Adipocyte (in vitro differentiated cells): Measurements from ENCODE around the gene CBARP.
"Not testable (repeated sequence)": the region's sequence is repeated elsewhere in the genome, so short reads cannot be mapped to it uniquely, and the experiment has no call there.

Source experiments
- DNase-seq: peaks from one replicate; pipeline ENCODE4 v3.0.0-alpha.2; 2015; ENCODE audit warnings: low read depth
- H3K27me3 ChIP-seq: replicated peaks from 2 replicates; pipeline ENCODE4 v1.7.0; 2013; ENCODE audit warnings: mild to moderate bottlenecking, low read length, moderate library complexity; ENCODE audit not compliant: control insufficient read depth, insufficient read depth
- H3K36me3 ChIP-seq: 2 replicates; pipeline ENCODE4 v1.7.0; 2013; ENCODE audit warnings: low read length, mild to moderate bottlenecking, moderate library complexity; ENCODE audit not compliant: control insufficient read depth, insufficient read depth, severe bottlenecking
- H3K4me1 ChIP-seq: 2 replicates; pipeline ENCODE4 v1.7.0; 2013; ENCODE audit warnings: mild to moderate bottlenecking, low read length, moderate library complexity; ENCODE audit not compliant: control insufficient read depth, insufficient read depth
- H3K4me3 ChIP-seq: 2 replicates; pipeline ENCODE4 v1.7.0; 2013; ENCODE audit warnings: mild to moderate bottlenecking, low read length, moderate library complexity
- H3K9ac ChIP-seq: 2 replicates; pipeline ENCODE4 v1.7.0; 2013; ENCODE audit warnings: mild to moderate bottlenecking, low read length, moderate library complexity
- H3K9me3 ChIP-seq: 2 replicates; pipeline ENCODE4 v1.7.0; 2013; ENCODE audit warnings: mild to moderate bottlenecking, low read length, moderate library complexity; ENCODE audit not compliant: control insufficient read depth

Gene CBARP

DNA sequence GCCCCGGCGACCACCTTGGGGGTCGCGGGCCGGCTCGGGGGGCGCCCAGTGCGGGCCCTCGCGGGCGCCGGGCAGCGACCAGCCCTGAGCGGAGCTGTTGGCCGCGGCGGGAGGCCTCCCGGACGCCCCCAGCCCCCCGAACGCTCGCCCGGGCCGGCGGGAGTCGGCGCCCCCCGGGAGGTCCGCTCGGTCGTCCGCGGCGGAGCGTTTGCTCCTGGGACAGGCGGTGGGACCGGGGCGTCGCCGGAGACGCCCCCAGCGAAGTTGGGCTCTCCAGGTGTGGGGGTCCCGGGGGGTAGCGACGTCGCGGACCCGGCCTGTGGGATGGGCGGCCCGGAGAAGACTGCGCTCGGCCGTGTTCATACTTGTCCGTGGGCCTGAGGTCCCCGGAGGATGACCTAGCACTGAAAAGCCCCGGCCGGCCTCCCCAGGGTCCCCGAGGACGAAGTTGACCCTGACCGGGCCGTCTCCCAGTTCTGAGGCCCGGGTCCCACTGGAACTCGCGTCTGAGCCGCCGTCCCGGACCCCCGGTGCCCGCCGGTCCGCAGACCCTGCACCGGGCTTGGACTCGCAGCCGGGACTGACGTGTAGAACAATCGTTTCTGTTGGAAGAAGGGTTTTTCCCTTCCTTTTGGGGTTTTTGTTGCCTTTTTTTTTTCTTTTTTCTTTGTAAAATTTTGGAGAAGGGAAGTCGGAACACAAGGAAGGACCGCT, 31.5 kb downstream of the CBARP start:
- H3K9me3 ChIP-seq: no peaks in the 10 kb centered on the region
- DNase-seq: peak; percentile 29

DNA sequence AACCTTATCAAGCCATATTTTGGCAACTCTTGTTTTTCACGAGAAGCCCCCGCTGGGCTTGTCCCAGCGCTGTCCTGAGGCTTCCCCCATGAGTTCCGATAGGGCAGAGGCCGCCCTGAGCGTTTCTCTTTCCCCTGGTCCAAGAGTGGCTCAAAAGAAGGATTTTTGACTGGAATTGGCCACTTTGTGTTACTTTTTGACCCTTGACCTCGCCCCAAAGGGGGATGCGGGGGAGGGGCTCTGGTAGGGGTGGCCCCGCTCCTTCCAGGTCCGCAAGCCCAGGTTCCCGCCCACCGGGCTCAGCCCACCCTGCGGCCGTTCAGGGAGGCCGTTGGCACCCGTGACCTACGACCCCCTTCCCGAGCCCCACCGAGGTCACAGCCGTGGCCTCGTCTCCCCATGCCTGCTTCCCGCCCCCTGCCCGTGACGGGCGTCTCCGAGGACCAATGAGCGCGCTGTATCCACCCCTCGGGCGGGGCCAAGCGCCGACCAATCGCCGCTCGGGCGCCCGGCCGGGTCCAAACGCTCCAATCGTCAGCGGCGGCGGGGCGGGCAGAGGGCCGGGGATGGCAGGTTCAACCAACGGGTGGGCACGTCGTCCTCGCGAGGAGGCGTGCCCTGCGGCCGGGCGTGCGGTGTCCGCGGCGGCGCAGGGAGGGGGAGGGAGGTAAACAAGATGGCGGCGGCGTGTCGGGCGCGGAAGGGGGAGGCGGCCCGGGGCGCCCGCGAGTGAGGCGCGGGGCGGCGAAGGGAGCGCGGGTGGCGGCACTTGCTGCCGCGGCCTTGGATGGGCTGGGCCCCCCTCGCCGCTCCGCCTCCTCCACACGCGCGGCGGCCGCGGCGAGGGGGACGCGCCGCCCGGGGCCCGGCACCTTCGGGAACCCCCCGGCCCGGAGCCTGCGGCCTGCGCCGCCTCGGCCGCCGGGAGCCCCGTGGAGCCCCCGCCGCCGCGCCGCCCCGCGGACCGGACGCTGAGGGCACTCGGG, 32.4 kb downstream of the CBARP start, which contains the start of gene STK11:
TSS of gene STK11 (plus strand) at position 665 of the 986 bp plus-strand sequence. CDS start 1,136 bp downstream, outside the sequence.
- Histone ChIP-seq H3K9me3 (no peaks in the 10 kb centered on the region), H3K9ac (peak within 1 kb of the TSS; percentile 95), H3K36me3 (no peaks in the 10 kb centered on the region), H3K4me1 (peaks cover 40% of the 10 kb centered on the region), H3K4me3 (peak within 1 kb of the TSS; percentile 95), H3K27me3 (no peaks in the 10 kb centered on the region)
- peak; percentile 99 for DNase-seq

More for the DNA sequence above, 31.5 kb downstream of the CBARP start:
- H3K9ac ChIP-seq: peak overlapping the region; percentile 95
- H3K36me3 ChIP-seq: no peaks in the 10 kb centered on the region
- H3K27me3 ChIP-seq: no peaks in the 10 kb centered on the region
- peaks cover 41% of the 10 kb centered on the region for H3K4me1 ChIP-seq
- H3K4me3 ChIP-seq: peak overlapping the region; percentile 95

DNA sequence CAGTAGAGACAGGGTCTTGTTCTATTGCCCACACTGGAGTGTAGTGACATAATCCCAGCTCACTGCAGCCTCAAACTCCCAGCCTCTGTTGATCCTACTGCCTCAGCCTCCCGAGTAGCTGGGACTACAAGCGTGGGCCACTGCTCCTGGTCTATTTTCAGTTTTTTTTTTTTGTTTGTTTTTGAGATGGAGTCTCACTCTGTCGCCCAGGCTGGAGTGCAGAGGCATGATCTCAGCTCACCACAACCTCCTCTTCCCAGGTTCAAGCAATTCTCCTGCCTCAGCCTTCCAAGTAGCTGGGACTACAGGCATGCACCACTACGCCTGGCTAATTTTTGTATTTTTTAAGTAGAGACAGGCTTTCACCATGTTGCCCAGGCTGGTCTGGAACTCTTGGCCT, 37.2 kb downstream of the CBARP start:
- not testable (repeated sequence) for H3K9ac ChIP-seq, H3K27me3 ChIP-seq, H3K4me3 ChIP-seq, H3K9me3 ChIP-seq, H3K36me3 ChIP-seq, DNase-seq
- H3K4me1 ChIP-seq: peaks cover 21% of the 10 kb centered on the region

DNA sequence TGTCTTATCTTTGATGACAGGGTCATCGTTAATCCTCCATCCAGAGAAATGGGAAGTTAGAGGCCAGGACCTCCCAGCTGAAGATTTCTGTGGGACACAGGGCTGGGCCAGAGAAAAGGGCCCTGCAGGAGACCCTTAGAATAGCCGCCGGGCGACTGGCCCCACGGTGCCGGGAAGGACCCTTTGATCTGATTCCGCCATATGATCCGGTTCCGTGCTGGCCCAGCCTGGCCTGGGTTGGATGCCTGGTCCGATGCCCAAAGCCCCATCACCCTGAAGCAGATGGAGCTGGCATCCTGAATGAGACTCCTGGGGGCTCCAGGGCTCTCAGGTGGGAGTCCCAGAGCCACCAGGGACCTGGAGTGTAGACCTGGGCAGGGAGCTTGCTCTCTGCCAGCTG, 38.3 kb downstream of the CBARP start:
- DNase-seq: no peak
- Histone ChIP-seq H3K9me3 (no peaks in the 10 kb centered on the region), H3K36me3 (no peaks in the 10 kb centered on the region), H3K9ac (no peak overlapping the region), H3K4me3 (no peak overlapping the region), H3K27me3 (no peaks in the 10 kb centered on the region), H3K4me1 (peaks cover 15% of the 10 kb centered on the region)

DNA sequence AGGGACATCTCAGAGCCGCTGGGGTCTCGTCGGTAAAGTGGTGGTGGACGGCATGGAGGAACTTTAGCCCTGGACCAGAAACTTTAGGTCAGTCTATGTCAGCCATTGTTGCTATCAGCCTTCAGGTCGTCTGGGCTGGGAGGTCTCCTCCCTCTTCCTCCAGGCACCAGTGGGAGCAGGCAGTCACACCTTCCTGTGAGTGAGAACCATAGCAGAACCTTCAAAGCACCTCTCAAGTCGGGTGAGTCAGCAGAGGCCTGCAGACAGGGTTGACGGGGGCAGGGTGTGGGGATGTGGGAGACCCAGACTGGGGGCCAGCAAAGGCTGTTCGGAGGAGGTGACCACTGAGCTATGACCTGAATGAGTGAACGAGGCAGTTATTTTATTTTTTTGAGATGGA, 48.4 kb downstream of the CBARP start:
- H3K9me3 ChIP-seq: no peaks in the 10 kb centered on the region
- H3K36me3 ChIP-seq: no peaks in the 10 kb centered on the region
- no peaks in the 10 kb centered on the region for H3K27me3 ChIP-seq
- no peak overlapping the region for H3K4me3 ChIP-seq
- H3K4me1 ChIP-seq: no peaks in the 10 kb centered on the region
- H3K9ac ChIP-seq: no peak overlapping the region
- no peak for DNase-seq

DNA sequence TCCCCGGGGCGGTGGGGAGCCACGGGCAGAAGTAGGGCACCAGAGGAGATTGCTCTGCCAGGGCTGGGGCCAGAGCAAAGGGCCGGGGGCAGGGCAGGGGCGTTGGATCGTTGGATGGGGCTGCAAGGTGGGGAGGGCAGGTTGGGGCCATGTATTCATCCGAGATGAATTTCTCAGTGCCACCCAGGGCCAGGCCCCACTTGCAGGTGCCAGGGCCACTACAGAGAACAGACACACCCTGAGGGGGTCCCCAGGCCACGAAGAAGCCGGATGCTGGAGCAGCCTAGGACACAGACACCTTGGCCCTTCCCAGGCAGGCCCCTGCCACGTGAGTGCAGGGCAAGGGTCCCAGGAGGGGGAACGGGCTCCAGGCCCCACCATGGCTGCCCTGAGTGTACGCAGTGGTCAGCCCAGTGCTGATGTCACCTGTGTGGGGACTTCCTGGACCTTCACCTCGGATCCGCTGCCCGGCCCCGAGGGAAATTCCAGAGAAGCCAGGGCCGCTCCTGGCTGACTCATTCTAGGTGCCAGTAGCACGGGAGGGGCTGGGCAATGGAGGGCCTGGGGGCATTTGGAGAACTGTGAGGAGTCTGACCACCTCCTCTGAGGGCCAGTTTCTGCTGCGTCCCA, 54.1 kb downstream of the CBARP start:
- peak; percentile 57 for DNase-seq
- no peaks in the 10 kb centered on the region for H3K27me3 ChIP-seq
- H3K36me3 ChIP-seq: no peaks in the 10 kb centered on the region
- no peak overlapping the region for H3K9ac ChIP-seq
- no peak overlapping the region for H3K4me3 ChIP-seq
- no peaks in the 10 kb centered on the region for H3K9me3 ChIP-seq
- H3K4me1 ChIP-seq: peaks cover 9% of the 10 kb centered on the region

DNA sequence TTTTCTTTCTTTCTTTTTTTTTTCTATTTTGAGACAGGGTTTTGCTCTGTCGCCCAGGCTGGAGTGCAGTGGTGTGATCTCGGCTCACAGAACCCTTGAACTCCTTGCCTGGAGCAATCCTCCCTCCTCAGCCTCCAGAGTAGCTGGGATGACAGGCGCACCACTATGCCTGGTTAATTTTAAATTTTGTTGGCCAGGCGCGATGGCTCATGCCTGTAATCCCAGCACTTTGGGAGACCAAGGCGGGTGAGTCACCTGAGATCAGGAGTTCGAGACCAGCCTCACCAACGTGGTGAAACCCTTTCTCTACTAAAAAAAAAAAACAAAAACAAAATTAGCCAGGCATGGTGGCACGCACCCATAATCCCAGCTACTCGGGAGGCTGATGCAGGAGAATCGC, 55.1 kb downstream of the CBARP start:
- Histone ChIP-seq H3K9ac (no peak overlapping the region), H3K4me3 (no peak overlapping the region), H3K36me3 (no peaks in the 10 kb centered on the region), H3K9me3 (no peaks in the 10 kb centered on the region), H3K27me3 (no peaks in the 10 kb centered on the region), H3K4me1 (peaks cover 12% of the 10 kb centered on the region)
- no peak for DNase-seq

DNA sequence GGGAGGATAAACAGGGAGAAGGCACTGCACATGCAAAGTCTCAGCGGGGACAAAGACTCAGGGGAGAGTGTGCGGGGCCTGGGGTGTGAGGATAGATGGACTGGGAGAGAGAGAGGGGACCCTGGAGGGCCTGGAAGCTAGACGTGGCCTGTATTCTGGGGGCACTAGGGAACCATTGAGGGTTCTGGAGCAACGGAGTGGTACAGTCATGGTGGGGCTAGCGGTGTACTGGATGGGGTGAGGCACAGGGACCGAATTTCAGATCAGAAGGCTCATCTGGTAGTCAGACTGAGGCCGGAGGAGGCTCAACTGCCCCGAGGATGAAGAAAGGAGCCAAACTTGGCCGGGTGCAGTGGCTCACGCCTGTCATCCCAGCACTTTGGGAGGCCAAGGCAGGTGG, 55.7 kb downstream of the CBARP start:
- H3K9me3 ChIP-seq: no peaks in the 10 kb centered on the region
- no peaks in the 10 kb centered on the region for H3K27me3 ChIP-seq
- H3K4me3 ChIP-seq: no peak overlapping the region
- peak overlapping the region; percentile 37 for H3K9ac ChIP-seq
- no peak for DNase-seq
- no peaks in the 10 kb centered on the region for H3K36me3 ChIP-seq
- peaks cover 19% of the 10 kb centered on the region for H3K4me1 ChIP-seq

DNA sequence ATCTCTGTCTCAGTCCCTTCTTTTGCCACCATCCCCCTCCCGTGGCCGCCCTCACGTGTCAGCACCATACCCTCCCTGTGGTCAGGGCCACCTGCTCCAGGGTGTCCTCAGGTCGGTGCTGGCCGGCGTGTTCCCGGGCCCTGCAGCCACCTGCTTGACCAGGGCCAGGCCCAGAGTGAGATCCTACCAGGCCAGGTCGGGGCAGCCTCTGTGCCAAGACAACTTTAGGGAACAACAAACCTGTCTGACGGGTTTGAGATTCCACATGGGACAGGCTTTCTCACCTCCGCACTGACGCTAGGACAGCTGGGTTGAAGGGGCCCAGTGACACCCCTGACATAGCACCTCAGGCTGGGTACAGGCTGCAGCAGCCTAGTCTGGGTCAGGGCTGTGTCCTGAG, 56.2 kb downstream of the CBARP start:
- Histone ChIP-seq H3K4me3 (no peak overlapping the region), H3K4me1 (peaks cover 23% of the 10 kb centered on the region), H3K9ac (peak overlapping the region; percentile 37), H3K9me3 (no peaks in the 10 kb centered on the region), H3K36me3 (no peaks in the 10 kb centered on the region), H3K27me3 (no peaks in the 10 kb centered on the region)
- DNase-seq: no peak
